NOMO-1 treated with dmso at 0.1 percent for 144 hours (cell line): ENCODE data around the gene SCGB2A2.

ENCODE experiments used
- DNase-seq: peaks from one replicate; lab custom pipeline; 2025; ENCODE audit not compliant: unreplicated experiment; lab: John Stamatoyannopoulos, UW

SCGB2A2 gene

GRCh38 chr11:62269654-62270278 is at the start of gene SCGB2A2:
Gene SCGB2A2, plus strand, starts transcription at chr11:62270158. Its CDS starts 59 bp downstream, at chr11:62270217.
- no peak for DNase-seq

- no peak for DNase-seq
Observed at GRCh38 chr11:62221498-62221897, 48.5 kb upstream of the SCGB2A2 start.

GRCh38 chr11:62223095-62223494 is 46.9 kb upstream of the SCGB2A2 start:
- DNase-seq, result no peak

GRCh38 chr11:62233730-62234129 is 36.2 kb upstream of the SCGB2A2 start:
- no peak for DNase-seq

- DNase-seq, result no peak
Observed at GRCh38 chr11:62236187-62236586, 33.8 kb upstream of the SCGB2A2 start.

- no peak for DNase-seq
Observed at GRCh38 chr11:62237499-62237898, 32.5 kb upstream of the SCGB2A2 start.

- no peak for DNase-seq
Observed at GRCh38 chr11:62238151-62238550, 31.8 kb upstream of the SCGB2A2 start.

- DNase-seq, result no peak
Observed at GRCh38 chr11:62241095-62241494, 28.9 kb upstream of the SCGB2A2 start.

- DNase-seq, result no peak
Observed at GRCh38 chr11:62242021-62242420, 27.9 kb upstream of the SCGB2A2 start, which contains the start of gene SCGB1D2. Gene SCGB1D2, plus strand, starts transcription at chr11:62242239. Its CDS starts 69 bp downstream, at chr11:62242308.

GRCh38 chr11:62245271-62245753 is 24.6 kb upstream of the SCGB2A2 start:
- no peak for DNase-seq

GRCh38 chr11:62251698-62252097 is 18.3 kb upstream of the SCGB2A2 start:
- no peak for DNase-seq

GRCh38 chr11:62253999-62254542 is 15.9 kb upstream of the SCGB2A2 start:
- no peak for DNase-seq

GRCh38 chr11:62256281-62256680 is 13.7 kb upstream of the SCGB2A2 start:
- no peak for DNase-seq

- no peak for DNase-seq
Observed at GRCh38 chr11:62260261-62260953, 9.6 kb upstream of the SCGB2A2 start.

- DNase-seq, result no peak
Observed at GRCh38 chr11:62264004-62264403, 6.0 kb upstream of the SCGB2A2 start.

GRCh38 chr11:62266558-62266957 is 3.4 kb upstream of the SCGB2A2 start:
- DNase-seq, result no peak

- no peak for DNase-seq
Observed at GRCh38 chr11:62267050-62267449, 2.9 kb upstream of the SCGB2A2 start.

- DNase-seq, result no peak
Observed at GRCh38 chr11:62267576-62267975, 2.4 kb upstream of the SCGB2A2 start.

GRCh38 chr11:62273284-62273683 is 3.3 kb downstream of the SCGB2A2 start:
- DNase-seq, result no peak

GRCh38 chr11:62273789-62274275 is 3.9 kb downstream of the SCGB2A2 start:
- peak; percentile 19 for DNase-seq

- DNase-seq, result no peak
Observed at GRCh38 chr11:62280452-62280851, 10.5 kb downstream of the SCGB2A2 start.

- DNase-seq, result no peak
Observed at GRCh38 chr11:62295504-62295903, 25.5 kb downstream of the SCGB2A2 start.
